HG02943 (cell line): Measurements from ENCODE around the gene LEF1.

Experiments used
- ATAC-seq: cut with Tn5 transposase; IDR thresholded peaks from one replicate; pipeline ENCODE4 v1.9.1; 2021; ENCODE audit warnings: mild to moderate bottlenecking, low read depth, moderate library complexity; ENCODE audit not compliant: unreplicated experiment

LEF1 gene

GRCh38 chr4:108008721-108009120 lies 160.0 kb downstream of the LEF1 start:
- no peak for ATAC-seq

- no peak for ATAC-seq
Measured at GRCh38 chr4:108007984-108008383, 160.7 kb downstream of the LEF1 start.

GRCh38 chr4:108006361-108006760 lies 162.4 kb downstream of the LEF1 start:
- ATAC-seq = no peak

GRCh38 chr4:108005807-108006206 lies 162.9 kb downstream of the LEF1 start:
- no peak for ATAC-seq

DNA sequence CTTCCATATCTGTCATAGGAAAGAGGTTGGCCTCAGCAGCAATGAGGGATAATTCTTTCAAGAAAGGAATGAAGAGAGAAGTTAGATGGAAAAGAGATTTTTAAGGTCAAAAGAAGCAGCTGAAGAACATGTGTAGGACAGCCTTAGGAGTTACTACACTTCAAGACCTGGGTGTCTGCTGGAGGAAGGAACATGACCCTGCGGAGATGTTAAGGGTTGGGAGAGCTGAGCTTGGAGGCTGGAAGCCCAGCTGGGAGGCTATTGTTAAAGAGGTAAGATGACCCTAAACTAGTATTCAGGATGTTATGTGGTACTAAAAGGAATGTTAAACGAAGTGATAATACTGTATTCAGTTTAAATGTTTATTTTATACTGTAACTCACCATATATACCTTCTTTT lies 164.1 kb downstream of the LEF1 start:
- ATAC-seq = no peak

DNA sequence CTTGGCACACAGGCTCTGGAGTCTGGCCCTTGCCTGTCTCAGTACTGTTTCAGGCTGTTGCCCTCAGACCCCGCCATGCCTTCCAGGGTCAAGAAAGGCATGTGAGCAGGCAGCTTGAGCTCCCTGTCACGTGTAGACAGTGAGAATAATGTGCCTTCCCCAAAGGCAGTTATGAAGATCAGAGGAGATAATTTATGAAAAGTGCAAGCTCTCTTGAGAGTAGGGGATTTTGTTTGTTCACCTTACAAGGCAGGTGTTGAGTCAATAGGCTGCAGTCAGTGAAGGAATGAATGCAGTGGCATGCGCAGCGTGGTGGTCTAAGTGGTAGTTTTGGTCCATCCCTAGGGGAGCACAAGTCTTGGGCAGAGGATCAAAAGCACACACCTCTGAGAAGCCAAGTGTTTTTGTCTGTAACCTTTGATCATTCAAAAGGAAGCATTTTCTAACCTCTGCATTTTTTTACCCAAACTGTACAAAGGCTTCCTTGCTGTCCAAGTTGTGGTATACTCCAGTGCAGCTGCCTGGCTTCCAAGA lies 164.7 kb downstream of the LEF1 start:
- no peak for ATAC-seq

DNA sequence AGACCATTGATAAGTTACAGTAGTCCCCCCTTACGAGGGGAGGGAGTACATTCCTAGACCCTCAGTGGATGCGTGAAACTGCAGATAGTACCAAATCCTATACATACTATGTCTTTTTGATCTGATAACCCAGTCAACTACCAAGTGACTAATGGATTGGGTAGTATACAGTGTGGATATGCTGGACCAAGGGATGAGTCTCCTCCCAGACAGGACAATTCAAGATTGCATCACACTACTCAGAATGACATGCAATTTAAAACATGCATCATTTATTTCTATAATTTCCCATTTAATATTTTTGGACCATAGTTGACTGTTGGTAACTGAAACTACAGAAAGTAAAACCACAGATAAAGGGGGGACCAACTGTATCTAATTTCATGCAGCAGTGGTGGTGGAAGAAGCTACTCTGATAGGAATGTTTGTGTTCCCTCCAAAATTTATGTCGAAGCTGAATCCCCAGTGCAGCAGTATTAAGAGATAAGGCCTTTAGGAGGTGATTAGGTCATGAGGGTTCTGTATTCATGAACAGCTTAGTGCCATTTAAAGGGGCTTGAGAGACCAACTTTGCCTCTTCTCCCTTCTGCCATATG lies 167.1 kb downstream of the LEF1 start:
- ATAC-seq = no peak

DNA sequence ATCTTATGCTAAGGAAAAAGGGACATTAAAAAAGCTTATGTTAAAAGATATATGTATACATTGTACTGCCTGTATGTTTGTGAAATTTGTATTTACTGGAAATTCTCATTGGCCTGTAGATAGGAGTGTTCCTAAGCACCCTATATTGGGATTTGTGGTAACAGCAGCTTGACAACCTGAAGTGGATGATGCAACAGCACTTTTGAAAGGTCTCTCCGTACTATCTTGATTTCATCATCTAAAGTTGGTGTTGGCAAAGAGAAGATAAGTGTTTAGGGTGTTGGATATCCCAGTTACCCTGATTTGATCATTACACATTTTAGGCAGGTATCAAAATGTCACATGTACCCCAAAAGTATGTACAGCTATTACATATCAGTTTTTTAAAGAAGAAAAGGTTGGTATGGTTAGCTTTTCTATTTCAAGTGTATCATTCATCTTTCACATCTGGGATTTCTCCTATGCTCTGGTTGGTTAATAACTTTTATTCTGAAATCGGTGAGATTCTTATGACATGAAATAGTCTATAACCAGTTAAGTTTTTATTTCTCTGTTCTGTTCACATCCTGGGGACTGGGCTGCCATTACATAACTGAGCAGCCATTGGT lies 168.7 kb downstream of the LEF1 start:
- ATAC-seq = no peak

- ATAC-seq = no peak
Measured at GRCh38 chr4:107997794-107998193, 170.9 kb downstream of the LEF1 start.
